22Rv1 (cell line): ENCODE data around the gene LHX3.

Experiments
- CTCF ChIP-seq: fragments of 450-650 bp; IDR thresholded peaks from 2 replicates; pipeline ENCODE4 v1.5.1; 2017; ENCODE audit warnings: mild to moderate bottlenecking
- ZFX ChIP-seq: fragments of 450-650 bp; IDR thresholded peaks from 2 replicates; pipeline ENCODE4 v1.6.1; 2017; ENCODE audit warnings: antibody characterized with exemption, borderline replicate concordance

GRCh38 chr9:136190656-136191055 is 14.3 kb downstream of the LHX3 start:
- TF ChIP-seq CTCF, result no peak
- no peak for TF ChIP-seq ZFX
